GM12892 (cell line): ENCODE results near the gene LAIR2.

Source experiments
- POLR2A ChIP-seq: IDR thresholded peaks from 2 replicates; pipeline ENCODE4 v1.6.1; 2011; ENCODE audit warnings: low read depth, low read length, control low read depth
- POLR2AphosphoS5 ChIP-seq: IDR thresholded peaks from 2 replicates; pipeline ENCODE4 v1.6.1; 2011; ENCODE audit warnings: low read depth, low read length, control low read depth

GRCh38 chr19:54464044-54464629 is 38.5 kb upstream of the LAIR2 start:
- no peak for TF ChIP-seq POLR2A
- no peak for TF ChIP-seq POLR2AphosphoS5
